AML-193 (cell line): ENCODE results near the gene TLCD2.
"Not testable (repeated sequence)": the region's sequence is repeated elsewhere in the genome, so short reads cannot be mapped to it uniquely, and the experiment has no call there.

ENCODE experiments used
- DNase-seq, 2 experiments: peaks; one replicate each; lab custom pipeline; 2025; lab: John Stamatoyannopoulos, UW

The TLCD2 gene, protein sequence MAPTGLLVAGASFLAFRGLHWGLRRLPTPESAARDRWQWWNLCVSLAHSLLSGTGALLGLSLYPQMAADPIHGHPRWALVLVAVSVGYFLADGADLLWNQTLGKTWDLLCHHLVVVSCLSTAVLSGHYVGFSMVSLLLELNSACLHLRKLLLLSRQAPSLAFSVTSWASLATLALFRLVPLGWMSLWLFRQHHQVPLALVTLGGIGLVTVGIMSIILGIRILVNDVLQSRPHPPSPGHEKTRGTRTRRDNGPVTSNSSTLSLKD

DNA sequence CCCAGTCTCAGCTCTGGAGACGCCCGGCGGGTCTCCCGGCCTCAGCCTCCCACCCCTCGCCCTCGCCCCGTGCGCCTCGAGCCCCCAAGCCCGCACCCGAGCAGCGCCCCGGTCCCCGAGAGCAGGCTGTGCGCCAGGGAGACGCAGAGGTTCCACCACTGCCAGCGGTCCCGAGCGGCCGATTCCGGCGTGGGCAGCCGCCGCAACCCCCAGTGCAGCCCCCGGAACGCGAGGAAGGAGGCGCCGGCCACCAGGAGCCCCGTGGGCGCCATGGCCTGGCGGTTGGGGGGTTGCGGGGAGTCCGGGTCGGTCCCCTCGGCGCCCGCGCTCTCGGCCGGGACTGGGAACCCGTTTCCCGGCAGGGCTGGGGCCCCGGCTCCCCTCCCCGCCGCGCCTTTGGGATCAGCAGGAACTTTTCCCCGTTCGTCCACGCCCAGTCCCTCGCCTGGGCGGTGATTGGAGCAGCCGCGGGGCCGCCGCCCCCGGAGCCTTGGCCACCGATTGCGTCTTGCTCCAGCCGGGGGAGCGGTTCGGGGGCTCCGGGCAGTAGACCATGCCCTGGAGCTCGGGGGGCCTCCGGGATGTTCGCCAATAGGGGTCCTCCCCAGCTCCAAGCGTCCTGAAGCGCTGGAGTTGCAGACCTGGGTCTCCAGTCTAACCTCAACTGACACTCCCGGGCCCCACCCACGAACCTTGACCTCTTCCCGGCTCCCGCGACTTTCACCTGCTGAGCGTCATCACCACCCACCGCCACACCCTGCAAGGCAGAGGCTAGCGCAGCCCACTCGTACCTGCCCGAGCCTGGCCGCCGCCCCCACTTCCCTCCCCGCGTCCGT, at the start of gene TLCD2:
TLCD2 (minus strand) TSS at position 407 of the 836 bp plus-strand sequence; CDS start at position 272, 135 bp downstream.
- DNase-seq = no peak

DNA sequence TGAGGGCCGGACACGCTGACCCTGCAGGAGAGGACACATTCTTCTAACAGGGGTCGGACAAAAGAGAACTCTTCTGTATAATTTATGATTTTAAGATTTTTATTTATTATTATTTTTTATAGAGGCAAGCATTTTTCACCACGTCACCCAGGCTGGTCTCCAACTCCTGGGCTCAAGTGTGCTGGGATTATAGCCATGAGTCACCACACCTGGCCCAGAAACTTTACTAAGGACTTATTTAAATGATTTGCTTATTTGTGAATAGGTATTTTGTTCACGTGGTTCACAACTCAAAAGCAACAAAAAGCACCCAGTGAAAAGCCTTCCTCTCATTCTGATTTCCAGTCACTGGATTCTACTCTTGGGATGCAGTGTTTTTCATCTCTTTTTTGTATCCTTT, 49.4 kb upstream of the TLCD2 start:
- DNase-seq = no peak

DNA sequence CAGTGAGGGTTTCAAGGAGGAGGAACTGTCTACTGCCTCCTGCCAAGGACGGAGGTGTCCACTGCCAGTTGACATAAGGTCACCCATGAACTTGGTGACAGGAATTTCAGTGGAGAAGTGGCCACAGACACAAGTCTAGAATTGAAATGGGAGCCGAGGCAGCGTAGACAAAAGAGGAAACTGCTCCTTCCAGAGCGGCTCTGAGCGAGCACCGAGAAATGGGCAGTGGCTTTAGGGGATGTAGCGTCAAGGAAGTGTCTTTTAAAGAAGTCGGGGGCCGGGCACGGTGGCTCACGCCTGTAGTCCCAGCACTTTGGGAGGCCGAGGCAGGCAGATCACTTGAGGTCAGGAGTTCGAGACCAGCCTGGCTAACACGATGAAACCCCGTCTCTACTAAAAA, 48.6 kb upstream of the TLCD2 start:
- DNase-seq = no peak

DNA sequence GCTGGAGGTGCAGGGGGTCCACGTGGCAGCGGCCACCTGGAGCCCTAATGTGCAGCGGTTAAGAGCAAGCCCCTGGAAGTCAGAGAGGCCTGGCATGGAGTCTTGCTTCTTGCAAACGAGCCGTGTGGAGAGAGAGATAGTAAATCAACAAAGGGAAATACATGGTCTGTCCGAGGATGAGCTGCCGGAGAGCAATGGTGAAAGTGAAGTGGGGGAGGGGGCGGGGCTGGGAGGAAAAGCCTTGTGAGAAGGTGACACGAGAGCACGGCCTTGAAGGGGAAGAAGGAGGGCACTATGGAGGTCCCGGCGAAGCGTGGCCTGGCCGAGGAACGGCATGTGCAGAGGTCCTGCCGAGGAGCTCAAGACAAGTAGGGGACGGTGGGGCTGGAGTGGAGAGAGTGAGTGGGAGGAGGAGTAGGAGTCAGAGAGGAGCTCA, 45.7 kb upstream of the TLCD2 start:
- no peak for DNase-seq

DNA sequence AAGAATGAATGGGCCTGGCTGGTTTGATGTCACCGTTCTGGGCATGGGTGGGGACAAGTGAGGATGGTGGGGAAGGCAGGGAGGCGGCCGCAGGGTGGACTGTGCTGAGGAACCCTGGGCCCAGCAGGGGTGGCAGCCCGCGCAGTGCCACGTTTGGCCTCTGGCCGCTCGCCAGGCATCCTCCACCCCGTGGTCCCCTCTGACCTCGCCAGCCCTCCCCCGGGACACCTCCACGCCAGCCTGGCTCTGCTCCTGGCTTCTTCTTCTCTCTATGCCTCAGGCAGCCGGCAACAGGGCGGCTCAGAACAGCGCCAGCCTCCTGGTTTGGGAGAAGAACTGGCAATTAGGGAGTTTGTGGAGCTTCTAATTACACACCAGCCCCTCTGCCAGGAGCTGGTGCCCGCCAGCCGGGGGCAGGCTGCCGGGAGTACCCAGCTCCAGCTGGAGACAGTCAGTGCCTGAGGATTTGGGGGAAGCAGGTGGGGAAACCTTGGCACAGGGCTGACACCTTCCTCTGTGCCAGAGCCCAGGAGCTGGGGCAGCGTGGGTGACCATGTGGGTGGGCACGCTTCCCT, 45.2 kb upstream of the TLCD2 start:
- DNase-seq = no peak

DNA sequence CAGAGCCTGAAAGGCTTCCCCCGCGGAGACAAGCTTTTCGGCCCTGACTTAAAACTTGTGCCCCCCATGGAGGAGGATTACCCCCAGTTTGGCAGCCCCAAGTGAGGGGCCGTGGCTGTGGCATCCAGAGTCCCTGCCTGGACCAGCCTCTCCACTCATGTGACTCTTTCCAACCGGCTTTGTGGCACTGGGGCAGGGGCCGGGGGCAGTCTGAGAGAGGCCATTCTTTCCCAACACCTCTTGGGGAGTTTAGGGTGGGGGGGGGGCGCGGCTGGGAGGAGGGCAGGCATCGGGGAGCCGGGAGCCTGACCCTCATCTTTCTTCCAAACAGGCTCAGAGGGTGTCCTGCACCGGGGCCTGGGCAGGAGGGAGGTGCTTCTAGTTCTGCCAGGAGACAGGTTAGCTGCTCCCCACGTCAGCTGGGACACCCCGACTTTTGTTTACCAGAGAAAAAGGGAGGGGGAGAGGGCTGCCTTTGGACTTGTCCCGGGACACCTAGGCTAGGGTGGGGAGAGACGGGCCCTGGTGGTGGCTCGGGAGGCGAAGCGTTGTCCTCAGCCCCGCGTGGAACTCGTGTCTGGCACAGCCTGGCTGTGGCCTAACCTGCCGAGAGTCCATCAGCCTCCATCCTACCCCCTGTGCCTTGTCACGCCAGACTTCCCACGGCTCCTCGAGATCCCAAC, 44.4 kb upstream of the TLCD2 start:
- no peak for DNase-seq

DNA sequence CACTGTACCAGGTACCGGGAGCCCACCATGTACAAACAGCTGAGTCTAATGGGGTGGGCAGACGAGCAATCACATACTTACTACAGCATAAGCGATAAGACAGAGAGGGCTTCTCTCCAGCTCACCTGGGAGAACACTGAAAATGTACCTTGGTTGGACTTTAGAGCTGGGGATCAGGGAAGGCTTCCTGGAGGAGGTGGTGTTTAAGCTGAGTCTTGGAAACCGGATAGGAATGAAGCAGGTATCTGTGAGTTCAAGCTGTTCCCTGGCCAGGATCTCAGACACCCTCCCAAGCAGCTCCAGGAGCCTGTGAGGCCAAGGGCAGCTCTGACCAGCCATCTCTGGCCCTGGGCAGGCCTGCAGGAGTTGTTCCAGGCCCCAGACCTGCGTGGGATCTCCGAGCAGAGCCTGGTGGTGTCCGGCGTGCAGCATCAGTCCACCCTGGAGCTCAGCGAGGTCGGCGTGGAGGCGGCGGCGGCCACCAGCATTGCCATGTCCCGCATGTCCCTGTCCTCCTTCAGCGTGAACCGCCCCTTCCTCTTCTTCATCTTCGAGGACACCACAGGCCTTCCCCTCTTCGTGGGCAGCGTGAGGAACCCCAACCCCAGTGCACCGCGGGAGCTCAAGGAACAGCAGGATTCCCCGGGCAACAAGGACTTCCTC, 43.7 kb upstream of the TLCD2 start:
- DNase-seq = no peak

DNA sequence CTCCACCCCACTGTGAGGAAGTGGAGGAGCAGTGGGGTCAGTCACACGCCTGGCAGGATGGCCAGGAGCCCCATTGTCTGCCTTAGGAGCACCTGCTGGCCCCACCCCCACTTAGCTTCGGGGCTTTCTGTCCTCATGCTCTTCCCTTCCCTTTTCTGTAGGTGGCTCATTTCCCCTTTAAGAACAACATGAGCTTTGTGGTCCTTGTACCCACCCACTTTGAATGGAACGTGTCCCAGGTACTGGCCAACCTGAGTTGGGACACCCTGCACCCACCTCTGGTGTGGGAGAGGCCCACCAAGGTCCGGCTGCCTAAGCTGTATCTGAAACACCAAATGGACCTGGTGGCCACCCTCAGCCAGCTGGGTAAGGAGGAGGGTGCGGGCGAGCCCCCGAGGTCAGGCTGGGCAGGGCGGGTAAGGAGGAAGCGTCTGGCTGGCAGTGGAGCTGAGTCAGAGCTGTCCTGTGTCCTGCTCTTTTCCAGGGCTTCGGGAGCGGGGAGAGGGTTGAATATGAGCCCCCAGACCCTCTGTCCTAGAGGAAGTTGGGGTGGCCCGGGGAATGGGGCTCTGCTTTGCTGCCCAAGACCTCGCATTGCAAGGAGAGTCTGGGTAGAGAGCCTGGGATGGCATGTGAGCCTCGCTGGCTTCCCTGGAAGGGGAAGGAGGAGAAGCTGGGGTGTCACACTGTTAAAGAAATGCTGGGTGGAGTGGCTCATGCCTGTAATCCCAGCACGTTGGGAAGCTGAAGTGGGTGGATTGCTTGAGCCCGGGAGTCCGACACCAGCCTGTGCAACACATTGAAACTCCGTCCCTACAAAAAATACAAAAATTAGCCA, 42.5 kb upstream of the TLCD2 start:
- peak; percentile 13 to 19 for DNase-seq

DNA sequence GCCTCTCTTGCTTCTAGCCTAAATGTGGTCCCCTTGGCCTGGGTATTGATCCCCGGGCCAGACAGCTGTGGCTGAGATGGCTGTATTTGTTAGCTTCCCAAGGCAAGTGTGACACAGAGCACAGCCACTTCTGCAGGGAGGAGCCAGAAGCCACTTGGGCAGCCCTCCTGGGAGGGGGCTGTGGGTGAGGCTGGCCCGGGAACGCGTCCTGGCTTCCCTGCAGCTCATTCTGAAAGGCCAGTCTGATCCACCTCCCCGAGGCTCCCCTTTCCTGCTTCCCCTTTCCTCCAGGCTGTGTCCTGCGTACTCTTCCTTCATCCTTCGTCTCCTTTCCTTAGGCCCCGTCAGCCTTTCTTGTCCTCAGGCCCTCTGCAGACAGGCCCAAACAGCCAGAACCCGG, 40.5 kb upstream of the TLCD2 start:
- no peak for DNase-seq

DNA sequence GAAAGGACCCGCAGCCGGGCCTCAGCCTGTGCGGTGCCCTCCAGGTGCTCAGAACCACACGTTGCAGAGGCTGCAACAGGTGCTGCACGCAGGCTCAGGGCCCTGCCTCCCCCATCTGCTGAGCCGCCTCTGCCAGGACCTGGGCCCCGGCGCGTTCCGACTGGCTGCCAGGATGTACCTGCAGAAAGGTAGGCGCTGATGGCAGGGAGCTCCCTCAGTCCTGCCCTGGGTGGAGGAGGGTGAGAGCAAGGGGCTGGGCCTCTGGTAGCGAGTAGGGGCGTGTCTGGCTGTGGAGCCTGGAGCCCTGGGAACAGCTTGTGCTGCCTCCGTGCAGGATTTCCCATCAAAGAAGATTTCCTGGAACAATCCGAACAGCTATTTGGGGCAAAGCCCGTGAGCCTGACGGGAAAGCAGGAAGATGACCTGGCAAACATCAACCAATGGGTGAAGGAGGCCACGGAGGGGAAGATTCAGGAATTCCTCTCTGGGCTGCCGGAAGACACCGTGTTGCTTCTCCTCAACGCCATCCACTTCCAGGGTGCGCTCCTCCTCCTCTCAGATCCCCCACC, 36.9 kb upstream of the TLCD2 start:
- DNase-seq = no peak

DNA sequence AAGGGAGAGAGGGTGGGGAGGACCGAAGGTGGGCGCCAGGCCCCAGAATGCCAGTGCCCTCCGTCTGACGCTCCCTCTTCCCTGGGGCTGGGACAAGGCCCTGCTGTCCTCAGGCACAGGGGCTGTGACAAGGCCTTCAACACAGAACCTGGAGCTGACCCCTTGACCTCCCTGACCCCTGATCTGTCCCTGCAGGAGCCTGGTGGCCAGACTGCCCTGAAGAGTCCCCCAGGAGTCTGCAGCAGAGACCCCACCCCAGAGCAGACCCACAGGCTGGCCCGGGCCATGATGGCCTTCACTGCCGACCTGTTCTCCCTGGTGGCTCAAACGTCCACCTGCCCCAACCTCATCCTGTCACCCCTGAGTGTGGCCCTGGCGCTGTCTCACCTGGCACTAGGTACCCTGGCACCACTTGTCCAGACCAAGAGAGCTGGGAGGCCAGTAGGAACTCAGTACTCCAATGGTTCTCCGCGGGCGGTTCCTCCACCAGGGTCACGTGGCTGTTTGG, 35.4 kb upstream of the TLCD2 start:
- DNase-seq = no peak

DNA sequence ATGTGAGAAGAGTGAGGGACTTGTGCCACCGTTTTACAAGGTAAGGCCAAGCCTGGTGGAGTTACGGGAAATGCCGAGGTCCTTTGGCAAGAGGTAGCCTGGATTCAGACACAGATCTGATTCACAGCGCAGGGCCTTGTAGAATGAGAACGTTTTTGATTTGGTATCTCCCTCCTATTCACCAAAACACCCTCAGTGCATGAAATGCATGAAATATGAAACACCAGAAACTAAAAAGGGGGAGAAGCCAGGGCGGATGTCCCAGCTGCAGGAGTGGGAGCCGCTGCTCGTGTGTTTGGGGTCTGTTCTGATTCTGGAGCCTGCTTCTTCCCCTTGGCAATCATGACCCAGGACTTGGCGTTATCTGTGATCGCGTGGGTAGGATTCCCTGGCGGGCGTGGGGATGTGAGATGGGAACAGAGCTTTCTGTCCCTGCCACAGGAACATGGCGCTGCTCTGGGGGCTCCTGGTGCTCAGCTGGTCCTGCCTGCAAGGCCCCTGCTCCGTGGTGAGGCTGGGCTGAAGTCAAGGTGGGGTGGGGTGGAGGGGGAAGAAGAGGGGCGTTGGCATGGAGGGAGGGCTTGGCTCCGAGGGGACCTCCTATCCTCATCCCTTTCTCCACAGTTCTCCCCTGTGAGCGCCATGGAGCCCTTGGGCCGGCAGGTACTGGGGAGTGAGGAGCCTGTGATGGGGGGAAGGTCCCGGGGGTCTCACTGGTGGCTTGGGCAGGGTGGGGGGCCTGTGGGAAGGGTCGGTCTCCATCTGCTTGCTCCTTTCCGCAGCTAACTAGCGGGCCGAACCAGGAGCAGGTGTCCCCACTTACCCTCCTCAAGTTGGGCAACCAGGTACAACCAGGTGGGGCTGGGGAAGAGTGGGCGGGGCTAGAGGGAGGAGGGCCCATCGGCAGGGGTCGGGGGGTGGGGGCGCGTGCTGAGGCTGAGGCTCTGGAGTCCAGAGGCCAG, 34.7 kb upstream of the TLCD2 start:
- no peak for DNase-seq

DNA sequence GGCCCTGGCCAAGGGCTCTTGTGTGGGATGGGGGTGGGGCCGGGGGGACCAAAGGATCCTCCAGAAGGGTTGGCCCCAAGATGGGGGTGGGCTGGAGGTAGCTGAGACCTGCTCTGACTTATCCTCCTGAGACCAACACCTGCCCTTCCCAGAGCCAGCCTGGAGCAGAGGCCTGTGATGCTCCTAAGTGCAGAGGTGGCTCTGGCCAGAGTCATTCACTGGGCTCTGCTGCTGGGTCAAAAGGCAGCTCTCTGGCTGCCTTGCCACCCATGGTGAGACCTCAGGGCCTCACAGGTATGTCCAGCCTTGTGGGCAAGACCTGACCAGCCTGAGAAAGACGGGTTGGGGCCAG, 32.9 kb upstream of the TLCD2 start:
- DNase-seq = no peak

DNA sequence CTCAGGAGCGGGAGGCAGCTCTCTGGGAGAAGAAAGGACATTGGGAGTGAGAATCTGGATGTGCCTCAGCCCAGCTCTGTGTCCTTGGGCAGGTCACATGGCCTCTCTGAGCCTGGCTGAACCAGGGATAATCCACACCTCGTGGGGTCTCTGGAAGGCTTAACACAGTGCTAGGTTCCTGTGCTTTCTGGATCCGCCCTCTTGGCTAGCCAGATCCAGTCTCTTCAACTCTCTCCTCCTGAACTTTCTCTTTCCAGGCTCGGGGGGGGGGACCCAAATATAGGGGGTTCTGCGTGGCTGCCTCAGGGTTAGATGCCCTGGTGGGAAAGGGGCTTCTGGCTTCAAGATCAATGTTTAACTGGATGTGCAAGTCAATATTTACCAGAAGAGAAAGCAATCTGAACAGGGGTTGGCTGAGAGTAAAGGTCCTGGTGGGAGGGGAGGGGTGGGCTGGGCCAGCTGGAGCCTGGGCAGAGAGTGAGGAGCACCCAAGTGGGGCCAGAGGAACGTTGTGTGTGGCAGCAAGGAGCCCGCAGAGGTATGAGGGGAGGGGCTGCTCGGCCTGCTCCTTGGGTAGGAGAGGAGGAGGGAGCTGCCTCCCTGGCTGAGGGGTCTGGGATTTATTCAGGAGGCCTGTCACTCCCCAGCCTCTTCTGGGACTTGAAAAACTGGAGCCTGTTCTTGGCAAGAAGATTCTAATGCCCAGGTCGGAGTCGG, 32.4 kb upstream of the TLCD2 start, which contains the start of gene SERPINF2:
SERPINF2 (plus strand) TSS at position 501 of the 717 bp plus-strand sequence. CDS start 2,125 bp downstream, outside the sequence.
- no peak for DNase-seq

DNA sequence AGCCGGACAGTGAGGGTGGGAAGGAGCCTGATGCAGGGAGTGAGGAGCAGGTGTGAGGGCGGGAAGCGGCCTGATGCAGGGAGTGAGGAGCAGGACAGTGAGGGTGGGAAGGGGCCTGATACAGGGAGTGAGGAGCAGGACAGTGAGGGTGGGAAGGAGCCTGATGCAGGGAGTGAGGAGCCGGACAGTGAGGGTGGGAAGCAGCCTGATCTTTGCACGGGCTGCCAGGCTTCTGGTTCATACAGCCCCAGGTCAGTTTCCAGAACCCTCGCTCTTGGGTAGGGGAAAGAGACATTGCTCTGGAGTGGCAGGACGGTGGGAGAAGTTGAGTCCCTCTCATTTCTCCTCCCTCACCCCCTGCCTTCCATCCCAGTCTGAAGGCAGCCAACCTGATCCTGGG, 31.7 kb upstream of the TLCD2 start:
- DNase-seq = not testable (repeated sequence)

DNA sequence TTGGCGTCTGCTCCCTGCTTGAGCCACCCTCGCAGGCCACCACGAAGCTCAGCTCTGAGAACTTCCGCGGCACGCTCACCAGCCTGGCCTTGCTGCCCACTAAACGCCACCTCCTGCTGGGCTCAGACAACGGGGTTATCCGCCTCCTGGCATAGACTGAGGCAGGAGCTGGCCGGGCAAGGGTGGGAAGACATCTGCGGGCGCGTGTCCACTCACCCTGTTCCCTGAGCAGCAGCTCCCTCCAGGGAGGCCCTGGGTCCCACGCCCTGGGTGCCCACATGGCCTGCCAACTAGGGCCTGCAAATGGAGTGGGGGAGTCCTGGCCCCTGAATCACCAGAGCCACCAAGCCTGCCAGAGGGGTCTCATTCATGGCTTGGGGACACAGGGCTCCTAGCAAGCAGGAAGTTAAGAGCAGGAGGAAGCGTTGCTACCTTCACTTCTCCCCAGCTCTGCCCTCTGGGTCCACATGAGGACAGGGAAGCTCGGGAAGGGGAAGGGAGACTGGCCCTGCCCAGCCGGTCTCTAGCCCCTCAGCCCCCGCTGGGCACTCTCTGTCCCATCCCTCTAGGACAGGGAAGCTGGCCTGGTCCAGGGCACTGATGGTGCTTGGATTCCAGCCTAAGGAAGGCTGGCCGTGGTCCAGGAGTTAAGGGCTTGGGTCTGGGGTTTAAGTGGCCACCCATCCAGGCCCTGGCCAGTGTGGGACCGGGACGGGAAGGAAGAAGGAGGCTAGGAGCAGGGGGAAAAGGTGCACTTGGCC, 27.5 kb upstream of the TLCD2 start:
- DNase-seq = no peak

DNA sequence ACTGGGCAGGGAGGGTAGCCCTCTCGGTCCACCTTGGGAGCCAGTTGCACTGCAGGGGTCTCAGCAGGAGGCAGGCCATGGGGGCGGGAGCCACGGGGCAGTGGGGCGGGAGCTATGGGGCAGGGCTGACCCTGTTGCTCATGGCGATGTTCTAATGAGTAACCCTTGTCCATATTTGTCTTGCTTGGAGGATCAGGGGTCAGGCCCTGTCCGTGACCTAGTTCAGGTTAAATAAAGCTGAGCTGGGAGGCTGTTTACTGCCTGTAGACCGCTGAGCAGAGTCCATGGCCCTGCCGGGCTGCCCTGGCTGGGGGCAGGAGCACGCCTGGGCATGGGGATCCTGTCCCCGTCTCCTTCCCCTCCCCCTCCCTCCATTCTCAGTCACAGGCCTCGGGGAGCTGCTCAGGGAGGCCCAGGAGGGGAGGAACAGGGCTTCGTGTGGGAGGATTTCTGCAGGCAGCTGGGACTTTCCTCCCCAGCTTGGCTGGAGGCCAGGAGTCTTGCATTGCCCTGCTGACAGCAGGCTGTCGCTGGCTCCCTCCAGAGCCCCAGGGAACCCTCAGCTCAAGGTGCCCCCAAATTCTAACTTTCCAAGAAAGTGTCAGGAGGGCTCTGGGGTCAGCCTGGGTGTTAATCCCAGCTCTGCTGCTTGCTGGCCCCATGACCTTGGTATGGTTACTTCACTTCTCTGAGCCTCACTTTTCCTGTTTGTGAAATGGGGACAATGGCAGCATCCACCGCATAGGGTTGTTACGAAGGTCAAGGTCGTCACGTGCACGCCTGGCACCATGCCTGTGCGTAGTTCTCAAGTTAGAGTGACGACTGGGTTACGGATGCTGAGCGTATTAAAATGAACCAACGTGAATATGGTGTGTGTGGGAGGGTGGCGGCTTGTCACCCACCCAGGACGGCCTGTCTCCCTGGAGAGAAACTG, 26.4 kb upstream of the TLCD2 start:
- no peak for DNase-seq
